Smooth muscle cell (in vitro differentiated cells): ENCODE data around the gene TALDO1. TPM values are rescaled to one million over a fixed set of nuclear protein-coding genes. Genes with fewer than 3 reads are reported as not detected.

Experiments
- DNase-seq: peaks from one replicate; lab custom pipeline; 2025; ENCODE audit not compliant: unreplicated experiment; lab: John Stamatoyannopoulos, UW
- H2AFZ ChIP-seq: fragments of 200-600 bp; sonication (generic); 2 replicates; pipeline ENCODE4 v1.6.0; 2016; ENCODE audit warnings: antibody characterized with exemption, low read depth, mild to moderate bottlenecking
- H3F3A ChIP-seq: fragments of 200-600 bp; sonication (generic); 2 replicates; pipeline ENCODE4 v1.6.0; 2017; ENCODE audit warnings: antibody characterized with exemption, low read depth
- H3K27ac ChIP-seq: fragments of 200-600 bp; sonication (generic); 2 replicates; pipeline ENCODE4 v1.5.1; 2016; ENCODE audit warnings: low read depth, mild to moderate bottlenecking
- H3K27me3 ChIP-seq: fragments of 200-600 bp; sonication (generic); 2 replicates; pipeline ENCODE4 v1.6.1; 2016; ENCODE audit warnings: low read depth, mild to moderate bottlenecking
- H3K36me3 ChIP-seq: fragments of 200-600 bp; sonication (generic); 2 replicates; pipeline ENCODE4 v1.5.1; 2016; ENCODE audit warnings: low read depth
- H3K4me1 ChIP-seq: fragments of 200-600 bp; sonication (generic); 2 replicates; pipeline ENCODE4 v1.5.1; 2016; ENCODE audit warnings: low read depth
- H3K4me2 ChIP-seq: fragments of 200-600 bp; sonication (generic); 2 replicates; pipeline ENCODE4 v1.6.0; 2016; ENCODE audit warnings: mild to moderate bottlenecking
- H3K4me3 ChIP-seq: fragments of 200-600 bp; sonication (generic); 2 replicates; pipeline ENCODE4 v1.5.1; 2016; ENCODE audit warnings: mild to moderate bottlenecking
- H3K79me2 ChIP-seq: fragments of 200-600 bp; sonication (generic); 2 replicates; pipeline ENCODE4 v1.6.0; 2016; ENCODE audit warnings: low read depth, mild to moderate bottlenecking
- H3K9ac ChIP-seq: fragments of 200-600 bp; sonication (generic); 2 replicates; pipeline ENCODE4 v1.6.0; 2016; ENCODE audit warnings: low read depth
- H3K9me3 ChIP-seq: fragments of 200-600 bp; sonication (generic); replicated peaks from 2 replicates; pipeline ENCODE4 v1.5.1; 2016; ENCODE audit warnings: low read depth
- H4K20me1 ChIP-seq: fragments of 200-600 bp; sonication (generic); 2 replicates; pipeline ENCODE4 v1.6.0; 2016; ENCODE audit warnings: low read depth
- WGBS: methylation state at CpG from one replicate; pipeline ENCODE4 v1.1.7; 2016; ENCODE audit warnings: low lambda C conversion rate; 5-methylcytosine and 5-hydroxymethylcytosine counted together
- polyA plus RNA-seq: library from polyadenylated mRNA; unstranded; fragments of >200 nt; fragmentation: Nextera tagmentation; extraction: Ambion mirVana; gene quantifications from 2 replicates; pipeline ENCODE4 v1.2.1, GENCODE V29; 2016
- total RNA-seq: library from RNA; depleted of rRNA; stranded (reverse); fragments of >200 nt; gene quantifications from 2 replicates; pipeline ENCODE4 v1.2.3, GENCODE V29; 2014
- TF ChIP-seq, protein P1 (sequence below): fragments of 200-600 bp; sonication (generic); IDR thresholded peaks from 2 replicates; pipeline ENCODE4 v1.5.1; 2017; ENCODE audit warnings: borderline replicate concordance, mild to moderate bottlenecking, antibody characterized with exemption; ENCODE audit not compliant: insufficient read depth, poor library complexity, severe bottlenecking

The TALDO1 gene
- total and polyA plus RNA-seq, 2 experiments from 2014 or later, result 100 to 155 TPM

DNA sequence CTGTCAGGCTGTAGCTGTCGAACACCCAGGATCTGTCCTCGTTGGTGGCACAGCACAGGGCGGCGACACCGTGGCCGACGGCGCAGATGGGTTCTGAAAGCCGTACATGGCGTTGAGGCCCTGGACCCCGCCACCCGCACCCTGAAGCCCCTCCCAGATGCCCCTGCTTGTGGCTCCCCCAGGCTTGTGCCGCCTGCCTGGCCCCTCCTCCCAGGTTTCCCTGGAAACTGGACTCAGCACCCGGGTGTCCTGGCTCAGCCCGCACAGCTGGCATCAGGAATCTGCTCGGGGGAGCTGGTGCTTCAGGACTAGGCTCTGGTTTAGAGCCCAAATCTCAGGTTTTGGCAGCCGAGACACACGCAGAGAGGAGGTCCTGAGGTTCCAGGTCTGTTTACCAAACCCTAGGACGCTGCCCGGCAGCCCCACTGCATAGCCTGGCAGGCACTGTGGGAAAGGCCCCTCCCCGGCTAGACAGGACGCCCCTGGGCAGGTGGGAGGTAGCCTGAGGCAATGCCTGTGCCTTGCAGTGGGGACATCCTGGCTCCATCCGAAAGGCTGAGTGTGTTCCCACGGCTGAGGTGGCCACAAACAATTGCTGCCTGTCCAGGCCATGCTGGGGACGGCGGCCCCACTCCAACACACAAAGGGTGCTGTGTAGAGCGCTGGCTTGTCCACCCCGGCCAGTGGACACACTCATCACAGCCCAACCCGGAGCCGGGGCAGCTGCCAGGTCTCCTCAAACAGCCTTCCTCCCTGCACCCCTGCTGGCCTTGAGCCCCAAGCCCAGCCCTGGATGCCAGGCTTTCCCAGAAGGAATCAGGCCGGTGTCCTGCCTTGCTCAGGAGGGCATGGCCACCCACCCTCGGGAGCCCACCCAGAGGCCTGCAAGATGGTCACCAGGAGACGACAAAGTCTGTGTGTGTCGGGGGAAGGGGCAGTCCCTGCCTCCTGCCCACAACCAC is 25.4 kb downstream of the TALDO1 start:
- H3K79me2 ChIP-seq, result peaks cover 44% of the 10 kb centered on the region
- WGBS, result 96% methylated on average over 22 of the region's 34 CpGs
- H3K9ac ChIP-seq, result no peak overlapping the region
- no peak overlapping the region for H3K4me2 ChIP-seq
- TF ChIP-seq, protein P1, sequence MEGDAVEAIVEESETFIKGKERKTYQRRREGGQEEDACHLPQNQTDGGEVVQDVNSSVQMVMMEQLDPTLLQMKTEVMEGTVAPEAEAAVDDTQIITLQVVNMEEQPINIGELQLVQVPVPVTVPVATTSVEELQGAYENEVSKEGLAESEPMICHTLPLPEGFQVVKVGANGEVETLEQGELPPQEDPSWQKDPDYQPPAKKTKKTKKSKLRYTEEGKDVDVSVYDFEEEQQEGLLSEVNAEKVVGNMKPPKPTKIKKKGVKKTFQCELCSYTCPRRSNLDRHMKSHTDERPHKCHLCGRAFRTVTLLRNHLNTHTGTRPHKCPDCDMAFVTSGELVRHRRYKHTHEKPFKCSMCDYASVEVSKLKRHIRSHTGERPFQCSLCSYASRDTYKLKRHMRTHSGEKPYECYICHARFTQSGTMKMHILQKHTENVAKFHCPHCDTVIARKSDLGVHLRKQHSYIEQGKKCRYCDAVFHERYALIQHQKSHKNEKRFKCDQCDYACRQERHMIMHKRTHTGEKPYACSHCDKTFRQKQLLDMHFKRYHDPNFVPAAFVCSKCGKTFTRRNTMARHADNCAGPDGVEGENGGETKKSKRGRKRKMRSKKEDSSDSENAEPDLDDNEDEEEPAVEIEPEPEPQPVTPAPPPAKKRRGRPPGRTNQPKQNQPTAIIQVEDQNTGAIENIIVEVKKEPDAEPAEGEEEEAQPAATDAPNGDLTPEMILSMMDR, result no peak
- H4K20me1 ChIP-seq, result peaks cover 88% of the 10 kb centered on the region
- H3K27me3 ChIP-seq, result no peaks in the 10 kb centered on the region
- no peak for DNase-seq
- peaks cover 9% of the 10 kb centered on the region for H3K4me1 ChIP-seq
- no peak overlapping the region for H3K27ac ChIP-seq
- no peaks in the 10 kb centered on the region for H3F3A ChIP-seq
- no peak overlapping the region for H2AFZ ChIP-seq
- H3K4me3 ChIP-seq, result no peak overlapping the region
- no peaks in the 10 kb centered on the region for H3K9me3 ChIP-seq
- no peaks in the 10 kb centered on the region for H3K36me3 ChIP-seq

- TF ChIP-seq, protein P1, result no peak
- H3K4me3 ChIP-seq, result no peak overlapping the region
- WGBS, result 97% methylated on average over 5 of the region's 5 CpGs
- no peaks in the 10 kb centered on the region for H3K9me3 ChIP-seq
- H3F3A ChIP-seq, result no peaks in the 10 kb centered on the region
- peaks cover 51% of the 10 kb centered on the region for H3K79me2 ChIP-seq
- no peak overlapping the region for H3K9ac ChIP-seq
- no peak overlapping the region for H3K4me2 ChIP-seq
- H3K27ac ChIP-seq, result no peak overlapping the region
- H3K27me3 ChIP-seq, result no peaks in the 10 kb centered on the region
- H3K4me1 ChIP-seq, result peaks cover 16% of the 10 kb centered on the region
- no peak for DNase-seq
- H3K36me3 ChIP-seq, result no peaks in the 10 kb centered on the region
- H2AFZ ChIP-seq, result no peak overlapping the region
- H4K20me1 ChIP-seq, result peaks cover 81% of the 10 kb centered on the region
Measured at GRCh38 chr11:773425-773824, 26.2 kb downstream of the TALDO1 start.

GRCh38 chr11:773830-774229 is 26.6 kb downstream of the TALDO1 start:
- Histone ChIP-seq H3K79me2 (peaks cover 52% of the 10 kb centered on the region), H3K4me2 (no peak overlapping the region), H3K36me3 (no peaks in the 10 kb centered on the region), H4K20me1 (peaks cover 77% of the 10 kb centered on the region), H3K4me3 (no peak overlapping the region), H3K27me3 (no peaks in the 10 kb centered on the region), H3F3A (no peaks in the 10 kb centered on the region), H3K9me3 (no peaks in the 10 kb centered on the region), H3K27ac (no peak overlapping the region), H3K4me1 (peaks cover 17% of the 10 kb centered on the region), H3K9ac (no peak overlapping the region), H2AFZ (no peak overlapping the region)
- DNase-seq, result no peak
- WGBS, result 99% methylated on average over 9 of the region's 9 CpGs
- TF ChIP-seq, protein P1, result no peak
